SK-N-SH (cell line): Measurements from ENCODE around the gene TMEM94. TPM values are rescaled to one million over a fixed set of nuclear protein-coding genes. Genes with fewer than 3 reads are reported as not detected.

Experiments used
- CTCF ChIA-PET: fragments of 300-600, 350-600 bp; formaldehyde crosslinking; extraction: SDS; loops from one replicate; lab custom pipeline; 2021; lab: Yijun Ruan, JAX
- POLR2A ChIA-PET: fragments of 350-600 bp; sonication (Branson Sonifier 250); formaldehyde crosslinking; extraction: SDS; loops from one replicate; lab custom pipeline; 2020; ENCODE audit warnings: antibody characterized with exemption, inconsistent platforms; lab: Yijun Ruan, JAX
- DNase-seq: peaks from one replicate; pipeline ENCODE4 v3.0.0; 2012
- H2AFZ ChIP-seq: fragments of 200-600 bp; sonication (generic); 2 replicates; pipeline ENCODE4 v1.8.1; 2016; ENCODE audit warnings: antibody characterized with exemption, mild to moderate bottlenecking, low read depth
- H3F3A ChIP-seq: fragments of 200-600 bp; sonication (generic); replicated peaks from 2 replicates; pipeline ENCODE3; 2016; ENCODE audit warnings: antibody characterized with exemption, mild to moderate bottlenecking; ENCODE audit not compliant: insufficient read depth
- H3K27ac ChIP-seq, 2 experiments: fragments of 200-500 bp in 1 of 2; fragments of 200-600 bp in 1 of 2; sonication (Bioruptor generic) in 1 of 2; sonication (generic), shearing (Covaris generic) in 1 of 2; 2 replicates each; pipeline versions ENCODE4 v1.5.1 to v1.6.1; 2014 to 2016; ENCODE audit warnings: low read depth in 2 of 2, inconsistent platforms in 1 of 2, low read length in 1 of 2, mild to moderate bottlenecking in 1 of 2, mixed read lengths in 1 of 2
- H3K27me3 ChIP-seq: fragments of 200-600 bp; sonication (generic), shearing (Covaris generic); 2 replicates; pipeline ENCODE4 v1.6.1; 2016; ENCODE audit warnings: mixed run types; ENCODE audit not compliant: insufficient read depth
- H3K36me3 ChIP-seq, 2 experiments: fragments of 200-500 bp in 1 of 2; fragments of 200-600 bp in 1 of 2; sonication (Bioruptor generic) in 1 of 2; sonication (generic) in 1 of 2; replicated peaks in 1 of 2; 2 replicates each; pipeline versions ENCODE3 to v1.5.1; 2014 to 2016; ENCODE audit warnings: low read length in 1 of 2, mild to moderate bottlenecking in 1 of 2; ENCODE audit not compliant: insufficient read depth in 2 of 2, control insufficient read depth in 1 of 2
- H3K4me1 ChIP-seq, 2 experiments: fragments of 200-500 bp in 1 of 2; fragments of 200-600 bp in 1 of 2; sonication (Bioruptor generic) in 1 of 2; sonication (generic), shearing (Covaris generic) in 1 of 2; 2 replicates each; pipeline versions ENCODE4 v1.5.1 to v1.6.1; 2014 to 2016; ENCODE audit warnings: low read depth in 1 of 2, low read length in 1 of 2, mixed run types in 1 of 2; ENCODE audit not compliant: insufficient read depth in 2 of 2, control insufficient read depth in 1 of 2
- H3K4me2 ChIP-seq: fragments of 200-600 bp; sonication (generic), shearing (Covaris generic); 2 replicates; pipeline ENCODE4 v1.6.1; 2017; ENCODE audit warnings: mixed run types
- H3K4me3 ChIP-seq, 2 experiments: fragments of 200-500 bp in 1 of 2; fragments of 200-600 bp in 1 of 2; sonication (Bioruptor generic) in 1 of 2; sonication (generic), shearing (Covaris generic) in 1 of 2; 2 replicates each; pipeline versions ENCODE4 v1.5.1 to v1.8.1; 2014 to 2016; ENCODE audit warnings: low read depth in 2 of 2, inconsistent platforms in 1 of 2, low read length in 1 of 2, mild to moderate bottlenecking in 1 of 2, mixed read lengths in 1 of 2, moderate library complexity in 1 of 2
- H3K79me2 ChIP-seq: fragments of 200-600 bp; sonication (generic); 2 replicates; pipeline ENCODE4 v1.8.1; 2017; ENCODE audit warnings: mild to moderate bottlenecking; ENCODE audit not compliant: insufficient read depth
- H3K9ac ChIP-seq: fragments of 200-600 bp; sonication (generic); 2 replicates; pipeline ENCODE4 v1.6.1; 2017; ENCODE audit warnings: mixed run types
- H3K9me2 ChIP-seq: fragments of 200-600 bp; sonication (generic); 2 replicates; pipeline ENCODE4 v1.6.1; 2017; ENCODE audit warnings: mixed run types
- H3K9me3 ChIP-seq: fragments of 200-600 bp; sonication (generic); 2 replicates; pipeline ENCODE4 v1.6.1; 2017; ENCODE audit warnings: mixed run types, mild to moderate bottlenecking, moderate library complexity
- H4K20me1 ChIP-seq: fragments of 200-600 bp; sonication (generic); 2 replicates; pipeline ENCODE4 v1.6.1; 2017; ENCODE audit warnings: mild to moderate bottlenecking, mixed run types; ENCODE audit not compliant: insufficient read depth
- CHD2 ChIP-seq: fragments of 150-350 bp; IDR thresholded peaks from 2 replicates; pipeline ENCODE4 v1.6.1; 2018; ENCODE audit warnings: low read length; ENCODE audit not compliant: partially characterized antibody
- EP300 ChIP-seq, 2 experiments: IDR thresholded peaks; 2 replicates each; pipeline versions ENCODE4 v1.4.0 to v1.6.1; 2012; ENCODE audit warnings: borderline replicate concordance in 1 of 2, low read depth in 1 of 2, low read length in 1 of 2
- FOSL2 ChIP-seq: IDR thresholded peaks from 2 replicates; pipeline ENCODE4 v1.4.0; 2012; ENCODE audit warnings: low read depth, mild to moderate bottlenecking, moderate library complexity, borderline replicate concordance
- FOXJ3 ChIP-seq: sonication (generic); formaldehyde crosslinking; IDR thresholded peaks from 2 replicates; pipeline ENCODE4 v1.5.1; 2020; ENCODE audit warnings: mild to moderate bottlenecking, missing genetic modification reagents
- FOXM1 ChIP-seq: IDR thresholded peaks from 2 replicates; pipeline ENCODE4 v1.4.0; 2012; ENCODE audit warnings: low read depth, mild to moderate bottlenecking
- IRF3 ChIP-seq: fragments of 150-350 bp; IDR thresholded peaks from 2 replicates; pipeline ENCODE4 v1.6.1; 2016; ENCODE audit warnings: mild to moderate bottlenecking, low read depth, low read length
- JUND ChIP-seq: IDR thresholded peaks from 2 replicates; pipeline ENCODE4 v1.4.0; 2012
- MAX ChIP-seq: IDR thresholded peaks from 2 replicates; pipeline ENCODE4 v1.4.0; 2012; ENCODE audit warnings: low read depth
- MEF2A ChIP-seq: IDR thresholded peaks from 2 replicates; pipeline ENCODE4 v1.4.0; 2012; ENCODE audit warnings: low read depth, borderline replicate concordance
- MXI1 ChIP-seq: IDR thresholded peaks from 2 replicates; pipeline ENCODE4 v1.6.1; 2012; ENCODE audit warnings: mild to moderate bottlenecking, low read depth, low read length, improper control_type of control experiment
- NRF1 ChIP-seq: IDR thresholded peaks from 2 replicates; pipeline ENCODE4 v1.6.1; 2012; ENCODE audit warnings: low read depth, mild to moderate bottlenecking, low read length
- PBX3 ChIP-seq: IDR thresholded peaks from 2 replicates; pipeline ENCODE4; 2012
- POLR2AphosphoS5 ChIP-seq: IDR thresholded peaks from 2 replicates; pipeline ENCODE4 v1.6.1; 2012; ENCODE audit warnings: low read depth, low read length
- RCOR1 ChIP-seq: fragments of 150-350 bp; IDR thresholded peaks from 2 replicates; pipeline ENCODE4 v1.6.1; 2017; ENCODE audit warnings: antibody characterized with exemption, low read length
- REST ChIP-seq: IDR thresholded peaks from 2 replicates; pipeline ENCODE4 v1.6.1; 2012; ENCODE audit warnings: mild to moderate bottlenecking, low read depth, low read length, moderate library complexity
- RFX5 ChIP-seq: IDR thresholded peaks from 2 replicates; pipeline ENCODE4 v1.6.1; 2012; ENCODE audit warnings: mild to moderate bottlenecking, improper control_type of control experiment, low read length
- TAF1 ChIP-seq: IDR thresholded peaks from 2 replicates; pipeline ENCODE4 v1.6.1; 2012; ENCODE audit warnings: low read depth, mild to moderate bottlenecking, low read length, moderate library complexity, borderline replicate concordance
- TCF12 ChIP-seq: IDR thresholded peaks from 2 replicates; pipeline ENCODE4 v1.4.0; 2012
- TEAD4 ChIP-seq: IDR thresholded peaks from 2 replicates; pipeline ENCODE4 v1.4.0; 2012; ENCODE audit warnings: mild to moderate bottlenecking, borderline replicate concordance; ENCODE audit not compliant: insufficient read depth
- whole genome bisulfite sequencing: methylation state at CpG from one replicate; pipeline ENCODE4 v1.1.6; 2017; ENCODE audit warnings: low lambda C conversion rate; 5-methylcytosine and 5-hydroxymethylcytosine counted together
- polyA plus RNA-seq, 3 experiments: library from polyadenylated mRNA; depleted of rRNA; stranded (reverse); fragments of >200 nt; gene quantifications; 2 replicates each; pipeline ENCODE4 v1.2.3, GENCODE V29; 2012
- TF ChIP-seq, protein P1 (sequence below): fragments of 200-600 bp; sonication (generic); IDR thresholded peaks from 2 replicates; pipeline ENCODE4 v1.6.1; 2017; ENCODE audit warnings: antibody characterized with exemption, mild to moderate bottlenecking, moderate library complexity

Gene TMEM94
- polyA plus RNA-seq, 1 of the 3 experiments (the other 2 are of a cell fraction), result 89.9 TPM

DNA sequence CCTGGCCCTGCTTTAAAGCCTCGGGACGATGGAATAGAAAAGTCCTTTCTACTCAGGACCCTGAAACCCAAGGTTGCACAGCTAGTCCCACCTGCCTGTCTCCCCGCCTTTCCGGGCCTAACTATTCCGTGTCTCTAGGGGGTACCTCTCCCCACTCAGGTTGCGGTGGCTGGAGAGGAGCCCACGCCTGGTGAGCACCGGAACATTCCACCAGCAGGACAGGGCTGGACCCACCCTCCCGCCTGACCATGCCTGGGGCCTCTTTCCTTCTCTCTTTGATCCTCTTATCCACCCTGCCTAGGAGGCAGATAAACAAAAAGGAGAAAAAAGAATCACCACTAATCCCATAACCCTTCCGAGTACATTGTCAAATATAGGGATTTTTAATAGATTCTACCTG, 79.9 kb downstream of the TMEM94 start:
- POLR2A ChIA-PET, result no interaction called here
- Histone ChIP-seq H4K20me1 (no peaks in the 10 kb centered on the region), H3K4me2 (no peak overlapping the region), H3F3A (no peaks in the 10 kb centered on the region), H3K27me3 (no peaks in the 10 kb centered on the region), H3K79me2 (no peaks in the 10 kb centered on the region), H3K36me3 (no peaks in the 10 kb centered on the region), H3K4me3 (no peak overlapping the region), H3K9me2 (no peaks in the 10 kb centered on the region), H3K9ac (no peak overlapping the region), H2AFZ (no peak overlapping the region), H3K9me3 (no peaks in the 10 kb centered on the region), H3K4me1 (peaks cover 0 to 15% of the 10 kb centered on the region in 2 experiments; a peak in 1 of 4 replicates), H3K27ac (no peak overlapping the region)
- TF ChIP-seq POLR2AphosphoS5, result no peak
- TF ChIP-seq FOXM1, result no peak
- TF ChIP-seq MAX, result no peak
- TF ChIP-seq, protein P1, sequence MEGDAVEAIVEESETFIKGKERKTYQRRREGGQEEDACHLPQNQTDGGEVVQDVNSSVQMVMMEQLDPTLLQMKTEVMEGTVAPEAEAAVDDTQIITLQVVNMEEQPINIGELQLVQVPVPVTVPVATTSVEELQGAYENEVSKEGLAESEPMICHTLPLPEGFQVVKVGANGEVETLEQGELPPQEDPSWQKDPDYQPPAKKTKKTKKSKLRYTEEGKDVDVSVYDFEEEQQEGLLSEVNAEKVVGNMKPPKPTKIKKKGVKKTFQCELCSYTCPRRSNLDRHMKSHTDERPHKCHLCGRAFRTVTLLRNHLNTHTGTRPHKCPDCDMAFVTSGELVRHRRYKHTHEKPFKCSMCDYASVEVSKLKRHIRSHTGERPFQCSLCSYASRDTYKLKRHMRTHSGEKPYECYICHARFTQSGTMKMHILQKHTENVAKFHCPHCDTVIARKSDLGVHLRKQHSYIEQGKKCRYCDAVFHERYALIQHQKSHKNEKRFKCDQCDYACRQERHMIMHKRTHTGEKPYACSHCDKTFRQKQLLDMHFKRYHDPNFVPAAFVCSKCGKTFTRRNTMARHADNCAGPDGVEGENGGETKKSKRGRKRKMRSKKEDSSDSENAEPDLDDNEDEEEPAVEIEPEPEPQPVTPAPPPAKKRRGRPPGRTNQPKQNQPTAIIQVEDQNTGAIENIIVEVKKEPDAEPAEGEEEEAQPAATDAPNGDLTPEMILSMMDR, result no peak
- TF ChIP-seq RCOR1, result no peak
- no peak for TF ChIP-seq MXI1
- no peak for TF ChIP-seq TAF1
- no peak for TF ChIP-seq RFX5
- no peak for TF ChIP-seq EP300 (IDR thresholded peaks at IDR 0.05; ENCODE audit: borderline replicate concordance in 1 of 2, low read depth in 1 of 2, low read length in 1 of 2)
- no peak for TF ChIP-seq FOXJ3 (CRISPR knock-in tag)
- no peak for TF ChIP-seq FOSL2
- no peak for TF ChIP-seq MEF2A
- TF ChIP-seq JUND, result no peak
- no peak for TF ChIP-seq PBX3
- TF ChIP-seq IRF3, result no peak
- no peak for TF ChIP-seq NRF1
- TF ChIP-seq REST, result no peak
- no peak for TF ChIP-seq TCF12
- no peak for TF ChIP-seq TEAD4
- TF ChIP-seq CHD2, result no peak
- CTCF ChIA-PET, result interaction anchor here (1.0 to 1.1 kb wide), 2 partner anchors 84 to 111 kb away, joined by 3 read pairs; no protein-coding TSS in a partner anchor
- 84% methylated on average over 10 of the region's 10 CpGs for WGBS
- DNase-seq, result no peak
